ENCODE measurements around the gene CLEC5A.

CLEC5A gene

DNA sequence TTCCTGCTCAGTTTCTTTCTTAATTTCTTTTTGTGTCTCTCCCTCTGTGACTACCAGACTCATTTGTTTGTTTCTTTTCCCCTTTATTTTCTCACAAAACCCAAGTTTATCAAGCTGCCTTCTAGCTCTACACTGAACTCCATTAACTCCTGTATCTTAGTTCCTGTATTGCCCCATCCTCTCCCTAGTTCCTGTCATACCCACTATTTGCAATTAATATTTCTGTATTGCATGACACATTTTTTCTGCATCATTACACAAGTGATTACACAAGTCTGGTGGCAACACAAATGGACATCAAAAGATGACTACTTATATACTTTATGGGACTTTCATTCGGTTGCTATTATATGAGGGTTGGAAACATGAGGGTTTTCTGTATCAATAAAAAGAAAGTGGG, 57.5 kb downstream of the CLEC5A start:
- Mint-ChIP-seq H3K27me3 (ENCODE audit: low read depth) (peaks cover 7% of the 10 kb centered on the region), H3K9me3 (no peaks in the 10 kb centered on the region), H3K27ac (no peak overlapping the region), H3K4me3 (no peak overlapping the region), H3K36me3 (ENCODE audit: low read depth) (no peaks in the 10 kb centered on the region), H3K4me1 (no peaks in the 10 kb centered on the region)
- TF ChIP-seq, protein P1, sequence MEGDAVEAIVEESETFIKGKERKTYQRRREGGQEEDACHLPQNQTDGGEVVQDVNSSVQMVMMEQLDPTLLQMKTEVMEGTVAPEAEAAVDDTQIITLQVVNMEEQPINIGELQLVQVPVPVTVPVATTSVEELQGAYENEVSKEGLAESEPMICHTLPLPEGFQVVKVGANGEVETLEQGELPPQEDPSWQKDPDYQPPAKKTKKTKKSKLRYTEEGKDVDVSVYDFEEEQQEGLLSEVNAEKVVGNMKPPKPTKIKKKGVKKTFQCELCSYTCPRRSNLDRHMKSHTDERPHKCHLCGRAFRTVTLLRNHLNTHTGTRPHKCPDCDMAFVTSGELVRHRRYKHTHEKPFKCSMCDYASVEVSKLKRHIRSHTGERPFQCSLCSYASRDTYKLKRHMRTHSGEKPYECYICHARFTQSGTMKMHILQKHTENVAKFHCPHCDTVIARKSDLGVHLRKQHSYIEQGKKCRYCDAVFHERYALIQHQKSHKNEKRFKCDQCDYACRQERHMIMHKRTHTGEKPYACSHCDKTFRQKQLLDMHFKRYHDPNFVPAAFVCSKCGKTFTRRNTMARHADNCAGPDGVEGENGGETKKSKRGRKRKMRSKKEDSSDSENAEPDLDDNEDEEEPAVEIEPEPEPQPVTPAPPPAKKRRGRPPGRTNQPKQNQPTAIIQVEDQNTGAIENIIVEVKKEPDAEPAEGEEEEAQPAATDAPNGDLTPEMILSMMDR (IDR thresholded peaks at IDR 0.05; ENCODE audit: unreplicated experiment in 3 of 3) = no peak

DNA sequence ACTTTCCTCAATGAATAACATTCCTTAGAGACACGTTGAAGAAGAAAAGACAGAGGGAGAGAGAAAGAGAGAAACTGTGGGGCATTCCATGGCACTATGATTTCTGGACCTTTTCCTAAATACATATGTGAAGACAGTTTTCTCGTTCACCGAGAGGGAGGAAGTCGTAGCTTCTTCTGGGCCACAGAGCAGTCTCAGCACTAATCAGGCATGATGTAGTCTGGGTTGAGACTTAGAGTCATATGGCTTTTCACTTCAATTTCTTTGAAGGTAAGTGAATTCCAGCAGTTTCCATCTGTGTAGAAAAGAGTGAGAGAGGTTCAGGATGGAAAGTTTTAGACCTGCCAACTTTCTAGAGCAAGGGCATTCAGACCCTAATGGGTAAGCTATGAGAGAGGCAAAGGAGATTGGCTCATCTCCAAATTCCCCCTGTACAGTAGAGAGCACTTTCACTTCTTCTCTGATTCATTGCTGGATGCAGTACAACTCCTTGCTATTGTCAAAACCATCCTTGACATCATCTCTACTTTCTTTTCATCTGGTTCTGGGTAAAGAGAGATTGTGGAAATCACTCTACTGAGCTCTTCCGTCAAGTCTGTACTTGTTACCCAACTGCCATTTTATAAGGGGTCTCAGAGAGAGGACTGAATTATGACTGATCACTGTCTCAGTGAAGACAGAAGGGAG, 62.1 kb downstream of the CLEC5A start:
- H3K36me3 Mint-ChIP-seq (ENCODE audit: low read depth) = no peaks in the 10 kb centered on the region

DNA sequence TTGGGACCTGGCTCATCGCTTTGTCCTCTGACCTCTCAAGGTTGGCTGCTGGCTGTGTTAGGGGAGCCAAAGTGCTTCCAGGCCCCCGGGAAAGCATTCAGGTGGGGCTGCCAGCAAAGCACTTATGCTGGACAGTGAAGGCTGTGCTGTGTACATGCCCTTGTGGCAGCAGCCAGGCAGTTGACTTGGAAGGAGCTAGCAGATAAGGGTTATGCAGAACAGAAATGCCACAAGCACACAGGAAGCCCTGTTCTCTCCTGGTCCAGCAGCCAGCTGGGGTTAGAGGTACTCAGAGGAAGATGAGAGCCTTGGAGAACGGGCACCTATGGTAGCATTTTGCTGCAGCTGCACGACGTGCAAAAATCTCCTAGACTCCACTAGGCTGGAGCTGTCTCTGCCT, 65.8 kb downstream of the CLEC5A start:
- H3K4me3 Mint-ChIP-seq = no peak overlapping the region
- no peaks in the 10 kb centered on the region for H3K36me3 Mint-ChIP-seq (ENCODE audit: low read depth)
- peaks cover 2% of the 10 kb centered on the region for H3K27me3 Mint-ChIP-seq (ENCODE audit: low read depth)
- peaks cover 7% of the 10 kb centered on the region for H3K9me3 Mint-ChIP-seq
- no peaks in the 10 kb centered on the region for H3K4me1 Mint-ChIP-seq
- H3K27ac Mint-ChIP-seq = no peak overlapping the region
- TF ChIP-seq, protein P1 (IDR thresholded peaks at IDR 0.05; ENCODE audit: unreplicated experiment in 3 of 3) = no peak

More for the DNA sequence above, 62.1 kb downstream of the CLEC5A start:
- Mint-ChIP-seq H3K4me1 (no peaks in the 10 kb centered on the region), H3K9me3 (peaks cover 7% of the 10 kb centered on the region), H3K27me3 (ENCODE audit: low read depth) (peaks cover 7% of the 10 kb centered on the region), H3K27ac (no peak overlapping the region), H3K4me3 (no peak overlapping the region)
- TF ChIP-seq, protein P1 (IDR thresholded peaks at IDR 0.05; ENCODE audit: unreplicated experiment in 3 of 3) = no peak

DNA sequence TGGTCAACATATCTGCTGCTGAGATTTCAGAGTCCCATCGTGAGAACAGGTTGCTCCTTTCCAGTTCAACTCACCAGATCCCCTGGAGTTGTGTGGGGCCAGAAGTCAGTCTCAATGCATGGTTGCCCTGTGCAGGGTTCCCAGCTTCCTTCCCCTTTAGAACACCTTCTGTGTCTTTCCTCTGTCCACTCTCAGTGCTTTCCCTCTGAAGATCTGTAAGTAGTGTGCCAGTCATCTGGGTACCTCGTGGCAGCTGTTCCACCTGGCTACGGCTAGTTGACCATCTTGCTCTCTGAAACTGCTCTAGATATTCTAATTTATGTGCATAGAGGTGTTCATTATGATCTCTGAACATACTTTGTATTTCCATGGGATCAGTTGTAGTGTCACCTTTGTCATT, 69.4 kb downstream of the CLEC5A start:
- Mint-ChIP-seq H3K27me3 (ENCODE audit: low read depth) (no peaks in the 10 kb centered on the region), H3K9me3 (peaks cover 10% of the 10 kb centered on the region), H3K4me3 (no peak overlapping the region), H3K4me1 (no peaks in the 10 kb centered on the region), H3K27ac (no peak overlapping the region), H3K36me3 (ENCODE audit: low read depth) (no peaks in the 10 kb centered on the region)
- TF ChIP-seq, protein P1 (IDR thresholded peaks at IDR 0.05; ENCODE audit: unreplicated experiment in 3 of 3) = no peak
